ENCODE data around the gene PARD3B.

DNA sequence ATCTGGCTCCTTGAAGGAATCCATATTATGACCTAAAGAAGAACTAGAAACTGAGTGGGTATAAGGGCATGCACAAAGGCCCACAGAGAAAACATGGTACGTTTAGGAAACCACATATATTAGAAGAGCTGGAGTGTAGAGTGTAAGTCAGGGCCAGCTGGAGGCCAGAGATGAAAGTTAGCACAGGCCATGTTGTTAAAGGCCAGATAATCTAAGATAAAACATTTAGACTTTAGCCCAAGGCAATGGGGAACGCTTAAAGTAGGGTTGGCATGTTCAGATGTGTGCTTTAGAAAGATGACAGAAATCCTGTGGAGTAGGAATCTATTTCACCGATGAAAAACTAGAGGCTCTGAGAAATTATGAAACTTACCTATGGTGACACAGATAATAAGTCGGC, 907.9 kb downstream of the PARD3B start:
- no peak for TF ChIP-seq SUZ12 (IDR thresholded peaks at IDR 0.05; ENCODE audit: extremely low read depth, insufficient read depth, insufficient read length)
- TF ChIP-seq ZNF274 (IDR thresholded peaks at IDR 0.05; ENCODE audit: low read depth, low read length) = no peak

Measured in NT2/D1 (cell line).